ENCODE results near the gene RIOK2.

RIOK2 gene

GRCh38 chr5:97172227-97172626 is 10.8 kb downstream of the RIOK2 start:
- no peak overlapping the region for H3K4me3 ChIP-seq (ENCODE audit: low read length, poor library complexity, severe bottlenecking)
- H3K9me3 ChIP-seq (ENCODE audit: insufficient read depth, low read depth, low read length) = no peaks in the 10 kb centered on the region
- no peaks in the 10 kb centered on the region for H3K4me1 ChIP-seq (ENCODE audit: insufficient read depth, low read length, poor library complexity, severe bottlenecking)
- no peaks in the 10 kb centered on the region for H3K79me2 ChIP-seq (ENCODE audit: insufficient read depth, low read length)
- no peak overlapping the region for H3K4me2 ChIP-seq (ENCODE audit: low read depth, low read length, poor library complexity, severe bottlenecking)
- peaks cover 20% of the 10 kb centered on the region; the same call in 1 of the 2 replicates for H3K36me3 ChIP-seq (ENCODE audit: insufficient read depth, low read length)
- H3K9ac ChIP-seq (ENCODE audit: low read depth, low read length, poor library complexity, severe bottlenecking) = no peak overlapping the region
- TF ChIP-seq CTCF (conservative IDR thresholded peaks at IDR 0.05; ENCODE audit: low read length) (no peak), EZH2phosphoT487 (IDR thresholded peaks at IDR 0.05; ENCODE audit: borderline replicate concordance) (no peak)
- H2AFZ ChIP-seq (ENCODE audit: low read length) = no peak overlapping the region
- no peaks in the 10 kb centered on the region for H3F3A ChIP-seq (ENCODE audit: low read depth)
- no peaks in the 10 kb centered on the region for H3K27me3 ChIP-seq (ENCODE audit: insufficient read depth, low read length, poor library complexity, severe bottlenecking)
- H4K20me1 ChIP-seq (ENCODE audit: insufficient read depth, low read length, poor library complexity, severe bottlenecking) = no peaks in the 10 kb centered on the region
- no peaks in the 10 kb centered on the region for H3K9me2 ChIP-seq (replicated peaks; ENCODE audit: low read depth, low read length)

GRCh38 chr5:97171703-97172102 is 11.3 kb downstream of the RIOK2 start:
- no peaks in the 10 kb centered on the region for H3K27me3 ChIP-seq (ENCODE audit: insufficient read depth, low read length, poor library complexity, severe bottlenecking)
- no peak overlapping the region for H3K9ac ChIP-seq (ENCODE audit: low read depth, low read length, poor library complexity, severe bottlenecking)
- peaks cover 17% of the 10 kb centered on the region; the same call in 1 of the 2 replicates for H3K36me3 ChIP-seq (ENCODE audit: insufficient read depth, low read length)
- no peaks in the 10 kb centered on the region for H4K20me1 ChIP-seq (ENCODE audit: insufficient read depth, low read length, poor library complexity, severe bottlenecking)
- TF ChIP-seq CTCF (conservative IDR thresholded peaks at IDR 0.05; ENCODE audit: low read length) = no peak
- no peak for TF ChIP-seq EZH2phosphoT487 (IDR thresholded peaks at IDR 0.05; ENCODE audit: borderline replicate concordance)
- H3K4me1 ChIP-seq (ENCODE audit: insufficient read depth, low read length, poor library complexity, severe bottlenecking) = no peaks in the 10 kb centered on the region
- no peak overlapping the region for H2AFZ ChIP-seq (ENCODE audit: low read length)
- H3K4me2 ChIP-seq (ENCODE audit: low read depth, low read length, poor library complexity, severe bottlenecking) = no peak overlapping the region
- H3K9me3 ChIP-seq (ENCODE audit: insufficient read depth, low read depth, low read length) = no peaks in the 10 kb centered on the region
- H3K79me2 ChIP-seq (ENCODE audit: insufficient read depth, low read length) = no peaks in the 10 kb centered on the region
- H3F3A ChIP-seq (ENCODE audit: low read depth) = no peaks in the 10 kb centered on the region
- no peaks in the 10 kb centered on the region for H3K9me2 ChIP-seq (replicated peaks; ENCODE audit: low read depth, low read length)
- no peak overlapping the region for H3K4me3 ChIP-seq (ENCODE audit: low read length, poor library complexity, severe bottlenecking)

- H3K4me2 ChIP-seq (ENCODE audit: low read depth, low read length, poor library complexity, severe bottlenecking) = no peak overlapping the region
- H4K20me1 ChIP-seq (ENCODE audit: insufficient read depth, low read length, poor library complexity, severe bottlenecking) = no peaks in the 10 kb centered on the region
- no peak for TF ChIP-seq CTCF (conservative IDR thresholded peaks at IDR 0.05; ENCODE audit: low read length)
- TF ChIP-seq EZH2phosphoT487 (IDR thresholded peaks at IDR 0.05; ENCODE audit: borderline replicate concordance) = no peak
- H3K9ac ChIP-seq (ENCODE audit: low read depth, low read length, poor library complexity, severe bottlenecking) = no peak overlapping the region
- H3K9me2 ChIP-seq (replicated peaks; ENCODE audit: low read depth, low read length) = no peaks in the 10 kb centered on the region
- no peaks in the 10 kb centered on the region for H3K9me3 ChIP-seq (ENCODE audit: insufficient read depth, low read depth, low read length)
- H3F3A ChIP-seq (ENCODE audit: low read depth) = no peaks in the 10 kb centered on the region
- no peaks in the 10 kb centered on the region for H3K79me2 ChIP-seq (ENCODE audit: insufficient read depth, low read length)
- H3K36me3 ChIP-seq (ENCODE audit: insufficient read depth, low read length) = peaks cover 16% of the 10 kb centered on the region; the same call in 1 of the 2 replicates
- no peak overlapping the region for H2AFZ ChIP-seq (ENCODE audit: low read length)
- H3K4me1 ChIP-seq (ENCODE audit: insufficient read depth, low read length, poor library complexity, severe bottlenecking) = no peaks in the 10 kb centered on the region
- no peaks in the 10 kb centered on the region for H3K27me3 ChIP-seq (ENCODE audit: insufficient read depth, low read length, poor library complexity, severe bottlenecking)
- no peak overlapping the region for H3K4me3 ChIP-seq (ENCODE audit: low read length, poor library complexity, severe bottlenecking)
These were observed 15.6 kb downstream of the RIOK2 start for GRCh38 chr5:97167435-97167834.
